ENCODE measurements around the gene PDE3A. TPM values are rescaled to one million over a fixed set of nuclear protein-coding genes. Genes with fewer than 3 reads are reported as not detected.

The PDE3A gene
- total RNA-seq, 5 donors from 2014 or later (not counting 1 experiment from before 2014, with no cell fraction given): 0.03 to 0.10 (median 0.09) TPM; not detected in 2

DNA sequence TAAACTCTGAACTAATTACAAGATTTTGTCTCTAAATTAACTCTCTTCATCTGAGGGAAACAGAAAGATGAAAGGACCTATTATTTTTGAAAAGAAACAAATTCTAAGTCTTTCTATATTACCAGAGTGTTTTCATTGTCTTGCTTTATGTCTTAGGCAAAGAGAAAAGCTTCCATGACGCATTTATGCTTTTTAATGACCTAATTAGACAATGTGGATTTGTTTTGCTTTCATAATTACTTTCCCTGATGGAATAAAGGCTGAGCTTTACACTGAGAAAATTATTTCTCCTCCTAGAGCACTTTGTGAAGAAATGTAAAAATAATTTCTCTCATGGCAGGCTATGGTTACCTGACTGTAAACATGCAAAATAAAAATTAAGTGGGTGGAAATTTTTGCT, 188.8 kb downstream of the PDE3A start:
- H3K9me3 ChIP-seq: no peaks in the 10 kb centered on the region

DNA sequence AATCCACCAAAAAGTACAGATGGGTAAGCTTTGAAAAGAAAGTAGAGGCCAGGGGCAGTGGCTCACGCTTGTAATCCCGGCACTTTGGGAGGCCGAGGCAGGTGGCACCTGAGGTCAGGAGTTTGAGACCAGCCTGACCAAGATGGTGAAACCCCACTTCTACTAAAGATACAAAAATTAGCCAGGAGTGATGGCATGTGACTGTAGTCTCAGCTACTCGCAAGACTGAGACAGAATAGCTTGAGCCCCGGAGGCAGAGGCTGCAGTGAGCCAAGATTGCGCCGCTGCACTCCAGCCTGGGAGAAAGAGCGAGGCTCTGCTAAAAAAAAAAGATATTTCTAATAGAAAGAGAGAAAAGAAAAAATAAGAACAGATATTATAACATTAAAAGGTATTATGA, 192.6 kb downstream of the PDE3A start:
- Histone ChIP-seq H3K4me1 (ENCODE audit: control insufficient read depth in 1 of 2, extremely low read depth in 1 of 2, insufficient read depth in 2 of 2, low read length in 2 of 2) (no peaks in the 10 kb centered on the region), H3K4me3 (ENCODE audit: control insufficient read depth in 1 of 2, extremely low read depth in 1 of 2, low read length in 1 of 2) (no peak overlapping the region), H3K27me3 (replicated peaks in 1 of 2; ENCODE audit: control insufficient read depth in 2 of 2, extremely low read depth in 1 of 2, insufficient read depth in 2 of 2, low read length in 1 of 2) (no peaks in the 10 kb centered on the region), H3K36me3 (ENCODE audit: control insufficient read depth in 2 of 2, extremely low read depth in 1 of 2, insufficient read depth in 1 of 2, low read length in 1 of 2) (no peaks in the 10 kb centered on the region), H3K27ac (ENCODE audit: low read length) (no peak overlapping the region), H3K9me3 (no peaks in the 10 kb centered on the region)
- no peak overlapping the region for H3K4me3 Mint-ChIP-seq
- no peaks in the 10 kb centered on the region for H3K4me1 Mint-ChIP-seq
- H3K9me3 Mint-ChIP-seq: no peaks in the 10 kb centered on the region
- POLR2A ChIA-PET: no interaction called here
- CTCF ChIA-PET: no interaction called here
- DNase-seq: no peak
- no peaks in the 10 kb centered on the region for H3K36me3 Mint-ChIP-seq
- no peak overlapping the region for H3K27ac Mint-ChIP-seq
- H3K27me3 Mint-ChIP-seq: no peaks in the 10 kb centered on the region
- no CpG with 5 or more reads among the region's 8 CpGs for WGBS (ENCODE audit: insufficient coverage)
- ATAC-seq (replicated peaks in 1 of 4): no peak

More for the DNA sequence above, 188.8 kb downstream of the PDE3A start:
- Histone ChIP-seq H3K36me3 (ENCODE audit: control insufficient read depth in 2 of 2, extremely low read depth in 1 of 2, insufficient read depth in 1 of 2, low read length in 1 of 2) (no peaks in the 10 kb centered on the region), H3K4me1 (ENCODE audit: control insufficient read depth in 1 of 2, extremely low read depth in 1 of 2, insufficient read depth in 2 of 2, low read length in 2 of 2) (no peaks in the 10 kb centered on the region), H3K27ac (ENCODE audit: low read length) (no peak overlapping the region), H3K27me3 (replicated peaks in 1 of 2; ENCODE audit: control insufficient read depth in 2 of 2, extremely low read depth in 1 of 2, insufficient read depth in 2 of 2, low read length in 1 of 2) (no peaks in the 10 kb centered on the region), H3K4me3 (ENCODE audit: control insufficient read depth in 1 of 2, extremely low read depth in 1 of 2, low read length in 1 of 2) (no peak overlapping the region)
- Mint-ChIP-seq H3K4me3 (no peak overlapping the region), H3K27ac (no peak overlapping the region), H3K4me1 (no peaks in the 10 kb centered on the region), H3K27me3 (no peaks in the 10 kb centered on the region), H3K36me3 (no peaks in the 10 kb centered on the region), H3K9me3 (no peaks in the 10 kb centered on the region)
- ChIA-PET CTCF (no interaction called here), POLR2A (no interaction called here)
- no peak for DNase-seq
- no peak for ATAC-seq (replicated peaks in 1 of 4)
- no CpG with 5 or more reads among the region's 1 CpG for WGBS (ENCODE audit: insufficient coverage)

DNA sequence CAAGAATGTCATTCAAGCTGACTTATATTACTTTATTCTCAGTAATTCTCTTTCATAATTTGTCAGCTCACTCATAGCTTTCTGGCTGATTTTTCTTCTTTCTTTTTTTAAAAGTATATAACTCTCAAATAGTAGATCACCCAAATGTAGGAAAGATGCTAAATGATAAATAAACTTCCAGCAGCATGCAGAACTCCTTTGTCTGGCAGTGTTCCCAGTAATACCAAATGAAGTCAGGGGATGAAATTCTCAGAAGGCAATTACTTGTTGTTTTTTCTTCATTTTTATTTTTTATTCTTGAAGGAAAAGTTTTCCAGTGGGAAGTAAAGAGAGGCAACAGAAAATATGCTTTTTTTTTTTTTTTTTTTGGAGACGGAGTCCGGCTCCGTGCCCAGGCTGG, 193.5 kb downstream of the PDE3A start:
- H3K27me3 ChIP-seq (replicated peaks in 1 of 2; ENCODE audit: control insufficient read depth in 2 of 2, extremely low read depth in 1 of 2, insufficient read depth in 2 of 2, low read length in 1 of 2): no peaks in the 10 kb centered on the region
- no peaks in the 10 kb centered on the region for H3K4me1 Mint-ChIP-seq
- DNase-seq: no peak
- no peak overlapping the region for H3K27ac ChIP-seq (ENCODE audit: low read length)
- H3K4me3 ChIP-seq (ENCODE audit: control insufficient read depth in 1 of 2, extremely low read depth in 1 of 2, low read length in 1 of 2): no peak overlapping the region
- no peaks in the 10 kb centered on the region for H3K36me3 ChIP-seq (ENCODE audit: control insufficient read depth in 2 of 2, extremely low read depth in 1 of 2, insufficient read depth in 1 of 2, low read length in 1 of 2)
- H3K9me3 Mint-ChIP-seq: no peaks in the 10 kb centered on the region
- WGBS (ENCODE audit: insufficient coverage): no CpG with 5 or more reads among the region's 3 CpGs
- ChIA-PET CTCF (interaction anchor here in 1 of 2 donors (0.7 kb wide), 1 partner anchor 377 kb away, joined by 3 read pairs; no protein-coding TSS in a partner anchor), POLR2A (no interaction called here)
- no peak overlapping the region for H3K4me3 Mint-ChIP-seq
- no peak overlapping the region for H3K27ac Mint-ChIP-seq
- H3K27me3 Mint-ChIP-seq: no peaks in the 10 kb centered on the region
- H3K36me3 Mint-ChIP-seq: no peaks in the 10 kb centered on the region
- H3K4me1 ChIP-seq (ENCODE audit: control insufficient read depth in 1 of 2, extremely low read depth in 1 of 2, insufficient read depth in 2 of 2, low read length in 2 of 2): no peaks in the 10 kb centered on the region
- no peaks in the 10 kb centered on the region for H3K9me3 ChIP-seq
- ATAC-seq (replicated peaks in 1 of 4): no peak

DNA sequence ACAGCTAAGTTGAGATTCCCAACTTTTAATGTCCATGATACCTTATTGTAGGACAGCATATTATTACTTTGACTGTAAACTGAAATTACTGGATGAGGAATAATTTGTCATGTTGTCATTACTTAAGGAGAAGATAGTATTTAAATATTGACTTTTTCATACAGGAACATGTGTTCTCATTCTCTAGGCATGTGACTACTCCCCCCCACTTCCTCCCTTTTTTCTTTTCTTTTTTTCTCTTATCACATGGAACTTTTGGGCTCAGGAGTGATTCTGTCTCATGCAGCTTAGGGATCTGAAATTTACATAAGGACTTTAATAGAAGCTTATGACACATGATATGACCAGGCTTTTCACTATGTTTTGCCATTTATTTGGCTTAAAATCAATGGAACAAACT, 199.1 kb downstream of the PDE3A start:
- Histone ChIP-seq H3K27me3 (replicated peaks in 1 of 2; ENCODE audit: control insufficient read depth in 2 of 2, extremely low read depth in 1 of 2, insufficient read depth in 2 of 2, low read length in 1 of 2) (no peaks in the 10 kb centered on the region), H3K4me1 (ENCODE audit: control insufficient read depth in 1 of 2, extremely low read depth in 1 of 2, insufficient read depth in 2 of 2, low read length in 2 of 2) (no peaks in the 10 kb centered on the region), H3K27ac (ENCODE audit: low read length) (no peak overlapping the region), H3K36me3 (ENCODE audit: control insufficient read depth in 2 of 2, extremely low read depth in 1 of 2, insufficient read depth in 1 of 2, low read length in 1 of 2) (no peaks in the 10 kb centered on the region), H3K9me3 (no peaks in the 10 kb centered on the region), H3K4me3 (ENCODE audit: control insufficient read depth in 1 of 2, extremely low read depth in 1 of 2, low read length in 1 of 2) (no peak overlapping the region)
- Mint-ChIP-seq H3K36me3 (no peaks in the 10 kb centered on the region), H3K4me1 (no peaks in the 10 kb centered on the region), H3K4me3 (no peak overlapping the region), H3K27me3 (no peaks in the 10 kb centered on the region), H3K27ac (no peak overlapping the region), H3K9me3 (no peaks in the 10 kb centered on the region)
- POLR2A ChIA-PET: no interaction called here
- CTCF ChIA-PET: no interaction called here
- DNase-seq (no peak), ATAC-seq (replicated peaks in 1 of 4) (no peak)

DNA sequence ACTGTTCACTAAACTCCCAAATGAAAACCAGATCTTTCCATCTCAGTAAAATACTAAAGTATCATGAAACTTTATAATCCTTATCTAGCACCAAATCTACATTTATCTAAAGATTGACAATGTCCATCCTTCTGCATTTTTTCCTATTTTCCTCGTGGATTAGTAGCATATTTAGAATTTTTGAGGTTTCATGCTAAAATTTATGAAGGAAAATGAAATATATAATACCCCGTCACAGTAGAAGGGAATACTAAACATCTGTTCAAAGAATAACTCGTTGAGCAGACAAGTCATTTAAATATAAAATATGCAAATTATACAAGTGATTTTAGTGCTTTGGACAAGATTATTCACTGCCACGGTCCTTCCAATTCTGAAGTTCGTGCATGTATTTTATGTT, 204.1 kb downstream of the PDE3A start:
- no peaks in the 10 kb centered on the region for H3K4me1 ChIP-seq (ENCODE audit: control insufficient read depth in 1 of 2, extremely low read depth in 1 of 2, insufficient read depth in 2 of 2, low read length in 2 of 2)
- no peak overlapping the region for H3K4me3 Mint-ChIP-seq
- H3K9me3 Mint-ChIP-seq: no peaks in the 10 kb centered on the region
- no peak overlapping the region for H3K4me3 ChIP-seq (ENCODE audit: control insufficient read depth in 1 of 2, extremely low read depth in 1 of 2, low read length in 1 of 2)
- no peak overlapping the region for H3K27ac Mint-ChIP-seq
- POLR2A ChIA-PET: interaction anchor here in 1 of 2 donors (0.5 kb wide), 1 partner anchor 45 kb away, joined by 4 read pairs; no protein-coding TSS in a partner anchor
- CTCF ChIA-PET: no interaction called here
- no peak overlapping the region for H3K27ac ChIP-seq (ENCODE audit: low read length)
- H3K9me3 ChIP-seq: no peaks in the 10 kb centered on the region
- H3K27me3 Mint-ChIP-seq: no peaks in the 10 kb centered on the region
- DNase-seq (no peak), ATAC-seq (replicated peaks in 1 of 4) (no peak)
- no CpG with 5 or more reads among the region's 5 CpGs for WGBS (ENCODE audit: insufficient coverage)
- no peaks in the 10 kb centered on the region for H3K36me3 ChIP-seq (ENCODE audit: control insufficient read depth in 2 of 2, extremely low read depth in 1 of 2, insufficient read depth in 1 of 2, low read length in 1 of 2)
- H3K4me1 Mint-ChIP-seq: no peaks in the 10 kb centered on the region
- no peaks in the 10 kb centered on the region for H3K27me3 ChIP-seq (replicated peaks in 1 of 2; ENCODE audit: control insufficient read depth in 2 of 2, extremely low read depth in 1 of 2, insufficient read depth in 2 of 2, low read length in 1 of 2)
- H3K36me3 Mint-ChIP-seq: no peaks in the 10 kb centered on the region

DNA sequence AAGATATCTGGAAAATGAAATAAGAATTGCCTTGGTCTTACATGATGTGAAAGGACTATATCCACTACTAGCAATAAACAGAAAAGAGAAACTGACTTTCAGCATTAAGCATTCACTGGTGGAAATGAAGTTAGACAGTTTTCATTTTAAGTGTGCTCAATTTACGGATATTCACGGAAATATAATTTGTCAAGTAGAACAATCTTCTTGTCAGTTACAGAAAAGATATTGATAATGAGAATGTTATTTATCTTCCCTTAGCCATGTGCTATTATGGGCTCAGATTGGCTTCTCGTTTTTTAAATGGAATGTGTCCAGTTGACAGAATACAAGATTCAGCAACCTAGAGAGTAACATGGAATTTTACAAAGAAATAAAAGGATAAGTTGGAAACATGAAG, 208.2 kb downstream of the PDE3A start:
- Histone ChIP-seq H3K27ac (ENCODE audit: low read length) (no peak overlapping the region), H3K9me3 (no peaks in the 10 kb centered on the region), H3K27me3 (replicated peaks in 1 of 2; ENCODE audit: control insufficient read depth in 2 of 2, extremely low read depth in 1 of 2, insufficient read depth in 2 of 2, low read length in 1 of 2) (no peaks in the 10 kb centered on the region), H3K4me3 (ENCODE audit: control insufficient read depth in 1 of 2, extremely low read depth in 1 of 2, low read length in 1 of 2) (no peak overlapping the region), H3K4me1 (ENCODE audit: control insufficient read depth in 1 of 2, extremely low read depth in 1 of 2, insufficient read depth in 2 of 2, low read length in 2 of 2) (no peaks in the 10 kb centered on the region), H3K36me3 (ENCODE audit: control insufficient read depth in 2 of 2, extremely low read depth in 1 of 2, insufficient read depth in 1 of 2, low read length in 1 of 2) (no peaks in the 10 kb centered on the region)
- Mint-ChIP-seq H3K27me3 (no peaks in the 10 kb centered on the region), H3K27ac (no peak overlapping the region), H3K4me3 (no peak overlapping the region), H3K36me3 (no peaks in the 10 kb centered on the region), H3K9me3 (peaks cover 0 to 3% (median 0%) of the 10 kb centered on the region in 3 donors), H3K4me1 (no peaks in the 10 kb centered on the region)
- ChIA-PET CTCF (no interaction called here), POLR2A (no interaction called here)
- no peak for DNase-seq
- no peak for ATAC-seq (replicated peaks in 1 of 4)
- WGBS (ENCODE audit: insufficient coverage): no CpG with 5 or more reads among the region's 3 CpGs

DNA sequence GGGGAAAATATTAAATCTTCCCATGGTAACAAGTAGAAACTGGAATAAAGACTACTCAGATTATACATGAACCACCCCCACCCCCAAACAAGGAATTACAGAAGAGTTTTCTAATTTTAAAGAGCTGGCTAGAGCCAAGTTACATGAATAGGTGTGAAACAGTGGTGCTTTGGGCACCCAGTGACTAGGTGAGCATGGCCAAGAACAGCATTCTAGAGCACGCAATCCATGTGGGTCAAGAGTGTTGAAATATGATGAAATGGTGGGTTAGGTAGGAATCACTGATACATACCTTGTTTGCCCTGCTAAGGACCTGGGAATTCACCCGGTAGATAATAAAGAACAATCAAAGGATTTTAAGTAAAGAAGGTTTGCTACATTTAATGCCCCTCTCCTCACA, 208.7 kb downstream of the PDE3A start:
- DNase-seq: no peak
- no peak overlapping the region for H3K4me3 Mint-ChIP-seq
- peaks cover 0 to 3% (median 0%) of the 10 kb centered on the region in 3 donors for H3K9me3 Mint-ChIP-seq
- ATAC-seq (replicated peaks in 1 of 4): no peak
- ChIA-PET POLR2A (no interaction called here), CTCF (no interaction called here)
- Histone ChIP-seq H3K27ac (ENCODE audit: low read length) (no peak overlapping the region), H3K9me3 (no peaks in the 10 kb centered on the region), H3K4me1 (ENCODE audit: control insufficient read depth in 1 of 2, extremely low read depth in 1 of 2, insufficient read depth in 2 of 2, low read length in 2 of 2) (no peaks in the 10 kb centered on the region), H3K4me3 (ENCODE audit: control insufficient read depth in 1 of 2, extremely low read depth in 1 of 2, low read length in 1 of 2) (no peak overlapping the region), H3K36me3 (ENCODE audit: control insufficient read depth in 2 of 2, extremely low read depth in 1 of 2, insufficient read depth in 1 of 2, low read length in 1 of 2) (no peaks in the 10 kb centered on the region), H3K27me3 (replicated peaks in 1 of 2; ENCODE audit: control insufficient read depth in 2 of 2, extremely low read depth in 1 of 2, insufficient read depth in 2 of 2, low read length in 1 of 2) (no peaks in the 10 kb centered on the region)
- H3K36me3 Mint-ChIP-seq: no peaks in the 10 kb centered on the region
- H3K27me3 Mint-ChIP-seq: no peaks in the 10 kb centered on the region
- no CpG with 5 or more reads among the region's 2 CpGs for WGBS (ENCODE audit: insufficient coverage)
- no peaks in the 10 kb centered on the region for H3K4me1 Mint-ChIP-seq
- H3K27ac Mint-ChIP-seq: no peak overlapping the region
